Keratinocyte (primary cell): ENCODE results near the gene C19orf12.

Experiments
- CTCF ChIP-seq, 3 experiments: IDR thresholded peaks in 1 of 3; conservative IDR thresholded peaks in 1 of 3; optimal IDR thresholded peaks in 1 of 3; 2 replicates in 2 of 3; 3 replicates in 1 of 3; pipeline versions ENCODE3 to v1.5.1; 2011; ENCODE audit warnings: low read length in 3 of 3, mild to moderate bottlenecking in 3 of 3, moderate library complexity in 2 of 3, control low read depth in 1 of 3, inconsistent platforms in 1 of 3; ENCODE audit not compliant: insufficient read depth in 2 of 3; ENCODE audit errors: extremely low read depth in 1 of 3
- EZH2 ChIP-seq: IDR thresholded peaks from one replicate; pipeline ENCODE4 v1.6.1; 2012; ENCODE audit warnings: inconsistent platforms, mild to moderate bottlenecking, low read length, moderate library complexity

DNA sequence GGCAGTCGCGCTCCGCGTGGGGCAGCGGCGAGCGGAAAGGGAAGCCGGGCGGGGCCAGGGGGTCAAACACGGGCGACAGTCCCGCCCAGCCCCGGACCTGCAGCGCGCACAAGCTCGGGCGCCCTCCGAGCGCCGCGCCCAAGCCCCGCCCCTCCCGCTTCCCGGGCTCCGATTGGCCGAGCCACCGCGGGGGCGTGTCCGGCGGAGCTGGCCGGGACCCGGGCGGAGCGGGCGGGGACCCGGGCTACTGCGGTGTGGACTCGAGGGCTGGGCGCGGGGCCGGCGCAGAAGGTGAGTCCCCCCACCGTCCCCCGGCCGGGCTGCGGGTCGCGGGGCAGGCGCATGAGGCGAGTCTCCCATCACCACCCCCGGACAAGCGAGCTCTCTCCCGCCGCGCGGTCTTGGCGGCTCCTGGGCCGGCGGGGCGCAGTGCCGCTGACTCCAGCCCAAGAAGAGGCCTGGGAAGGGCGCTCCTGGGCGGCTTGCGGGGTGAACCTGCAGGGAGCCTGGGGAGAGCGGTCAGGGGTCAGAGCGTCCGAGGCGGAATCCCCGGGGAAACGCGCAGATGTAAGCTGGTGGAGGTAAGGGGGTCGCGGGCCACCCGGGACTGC, 49.7 kb downstream of the C19orf12 start, which contains the start of gene PLEKHF1:
- TF ChIP-seq EZH2 (no peak), CTCF (optimal IDR thresholded peaks at IDR 0.05 in 1 of 3, IDR thresholded peaks at IDR 0.05 in 1 of 3, conservative IDR thresholded peaks at IDR 0.05 in 1 of 3; ENCODE audit: extremely low read depth in 1 of 3, insufficient read depth in 2 of 3, low read length in 3 of 3) (peak in 1 of 3 experiments; percentile 26)
